A673 (cell line): ENCODE results near the gene MINDY4. TPM values are rescaled to one million over a fixed set of nuclear protein-coding genes. Genes with fewer than 3 reads are reported as not detected.

ENCODE experiments used
- BruUV-seq: library from RNA; stranded (reverse); fragments of 400-500 nt; replicated peaks from 2 replicates; lab custom pipeline; 2021; lab: Mats Ljungman, UMichigan
- CTCF ChIA-PET: fragments of 300-600 bp; sonication (Branson Sonifier 250); formaldehyde crosslinking; loops from one replicate; lab custom pipeline; 2022; ENCODE audit warnings: antibody characterized with exemption; lab: Charles Lee
- POLR2A ChIA-PET: fragments of 300-600 bp; sonication (Branson Sonifier 250); formaldehyde crosslinking; loops from one replicate; lab custom pipeline; 2022; ENCODE audit warnings: antibody characterized with exemption; ENCODE audit not compliant: low non-redundant PET; lab: Charles Lee
- DNase-seq: peaks from one replicate; pipeline ENCODE4 v3.0.0-alpha.2; 2015; ENCODE audit warnings: low spot score
- H3K27ac ChIP-seq: fragments of 200-600 bp; sonication (generic); 2 replicates; pipeline ENCODE4 v1.5.1; 2016; ENCODE audit warnings: mixed run types, low read depth, mild to moderate bottlenecking, mixed read lengths, antibody characterized with exemption, low read length; ENCODE audit not compliant: poor library complexity, severe bottlenecking
- H3K27me3 ChIP-seq: fragments of 200-600 bp; sonication (generic); replicated peaks from 2 replicates; pipeline ENCODE4 v1.6.1; 2017; ENCODE audit warnings: mixed run types, low read depth, mild to moderate bottlenecking, mixed read lengths, antibody characterized with exemption, low read length; ENCODE audit not compliant: insufficient read depth, poor library complexity
- H3K36me3 ChIP-seq: fragments of 200-600 bp; sonication (generic); 2 replicates; pipeline ENCODE4 v1.6.1; 2016; ENCODE audit warnings: mixed run types, mild to moderate bottlenecking, mixed read lengths, antibody characterized with exemption, low read length; ENCODE audit not compliant: insufficient read depth, poor library complexity, severe bottlenecking
- H3K4me1 ChIP-seq: fragments of 200-600 bp; sonication (generic); 2 replicates; pipeline ENCODE4 v1.6.1; 2017; ENCODE audit warnings: mixed run types, mild to moderate bottlenecking, mixed read lengths, antibody characterized with exemption, low read length; ENCODE audit not compliant: insufficient read depth, poor library complexity, severe bottlenecking
- H3K4me3 ChIP-seq: fragments of 200-600 bp; sonication (generic); 2 replicates; pipeline ENCODE4 v1.5.1; 2016; ENCODE audit warnings: low read depth, mixed run types, mild to moderate bottlenecking, mixed read lengths, low read length; ENCODE audit not compliant: poor library complexity, severe bottlenecking
- H3K9me3 ChIP-seq: fragments of 200-600 bp; sonication (generic); 2 replicates; pipeline ENCODE4 v1.6.1; 2016; ENCODE audit warnings: mixed run types, low read depth, mild to moderate bottlenecking, mixed read lengths, antibody characterized with exemption, low read length; ENCODE audit not compliant: poor library complexity, severe bottlenecking
- EZH2 ChIP-seq: fragments of 200-600 bp; sonication (generic); IDR thresholded peaks from 2 replicates; pipeline ENCODE4 v1.6.1; 2017; ENCODE audit warnings: borderline replicate concordance, low read depth, mild to moderate bottlenecking, mixed read lengths, antibody characterized with exemption, low read length; ENCODE audit not compliant: poor library complexity, severe bottlenecking
- intact Hi-C: fragments of 100-400 bp; cut with micrococcal nuclease; formaldehyde crosslinking; loops from one replicate; pipeline ENCODE4 v1.10.0; 2022; ENCODE audit not compliant: unreplicated experiment
- total RNA-seq: library from RNA; stranded (reverse); gene quantifications from 2 replicates; pipeline ENCODE4 v1.2.3, GENCODE V29; 2021
- TF ChIP-seq, protein P1 (sequence below): fragments of 300-800, 200-600 bp; sonication (generic); conservative IDR thresholded peaks from 2 replicates; pipeline ENCODE4 v1.5.1; 2017; ENCODE audit warnings: low read depth, mild to moderate bottlenecking, antibody characterized with exemption, low read length, moderate library complexity, mixed read lengths

MINDY4 gene
- total RNA-seq, 1 experiment from 2014 or later = 3.8 TPM

DNA sequence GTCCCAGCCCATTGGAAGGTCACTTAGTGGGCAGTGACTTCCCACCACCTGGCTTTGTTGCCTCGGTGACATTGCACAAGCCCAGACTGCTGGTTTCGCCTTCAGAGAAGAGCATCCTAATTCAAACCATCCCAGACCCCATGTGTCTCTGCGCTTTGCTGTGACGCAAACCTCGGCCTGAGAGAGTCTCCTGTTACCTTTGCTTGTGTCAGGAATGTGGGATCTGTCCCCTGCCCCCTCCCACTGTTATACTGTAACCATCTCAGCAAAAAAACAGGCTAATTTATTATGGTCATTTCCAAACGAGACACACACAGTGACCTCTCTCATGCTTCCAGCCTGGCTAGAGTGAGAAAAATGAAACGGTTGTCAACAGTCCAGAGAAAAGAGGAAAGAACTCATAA, 115.4 kb downstream of the MINDY4 start:
- intact Hi-C loops = no loop called here
- ChIA-PET CTCF (no interaction called here), POLR2A (no interaction called here)
- H3K27me3 ChIP-seq = no peaks in the 10 kb centered on the region
- H3K4me3 ChIP-seq = no peak overlapping the region
- no peak for DNase-seq
- H3K4me1 ChIP-seq = no peaks in the 10 kb centered on the region
- H3K36me3 ChIP-seq = no peaks in the 10 kb centered on the region
- no peak overlapping the region for H3K27ac ChIP-seq
- no TSS peak for BruUV-seq
- H3K9me3 ChIP-seq = no peaks in the 10 kb centered on the region
- no peak for TF ChIP-seq EZH2
- TF ChIP-seq, protein P1, sequence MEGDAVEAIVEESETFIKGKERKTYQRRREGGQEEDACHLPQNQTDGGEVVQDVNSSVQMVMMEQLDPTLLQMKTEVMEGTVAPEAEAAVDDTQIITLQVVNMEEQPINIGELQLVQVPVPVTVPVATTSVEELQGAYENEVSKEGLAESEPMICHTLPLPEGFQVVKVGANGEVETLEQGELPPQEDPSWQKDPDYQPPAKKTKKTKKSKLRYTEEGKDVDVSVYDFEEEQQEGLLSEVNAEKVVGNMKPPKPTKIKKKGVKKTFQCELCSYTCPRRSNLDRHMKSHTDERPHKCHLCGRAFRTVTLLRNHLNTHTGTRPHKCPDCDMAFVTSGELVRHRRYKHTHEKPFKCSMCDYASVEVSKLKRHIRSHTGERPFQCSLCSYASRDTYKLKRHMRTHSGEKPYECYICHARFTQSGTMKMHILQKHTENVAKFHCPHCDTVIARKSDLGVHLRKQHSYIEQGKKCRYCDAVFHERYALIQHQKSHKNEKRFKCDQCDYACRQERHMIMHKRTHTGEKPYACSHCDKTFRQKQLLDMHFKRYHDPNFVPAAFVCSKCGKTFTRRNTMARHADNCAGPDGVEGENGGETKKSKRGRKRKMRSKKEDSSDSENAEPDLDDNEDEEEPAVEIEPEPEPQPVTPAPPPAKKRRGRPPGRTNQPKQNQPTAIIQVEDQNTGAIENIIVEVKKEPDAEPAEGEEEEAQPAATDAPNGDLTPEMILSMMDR = no peak

DNA sequence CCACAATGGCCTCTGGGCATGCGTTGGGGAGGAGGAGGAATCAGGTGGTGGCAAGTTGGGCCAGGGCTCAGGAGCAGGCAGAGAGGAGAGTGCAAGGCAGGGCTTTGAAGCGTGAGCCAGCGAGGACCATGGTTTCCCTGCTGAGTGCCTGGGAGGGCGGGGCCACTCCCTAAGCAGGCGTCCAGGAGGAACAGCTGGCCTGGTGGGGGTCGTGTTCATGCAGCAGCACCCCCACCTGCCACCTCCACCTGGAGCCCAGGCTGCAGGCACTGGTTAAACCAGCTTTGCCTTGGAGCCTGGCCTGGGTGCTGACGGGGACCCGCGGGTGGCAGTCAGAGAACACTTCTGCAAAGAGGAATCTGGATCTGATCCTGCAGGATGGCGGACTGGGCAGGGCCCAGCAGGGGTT, 116.3 kb downstream of the MINDY4 start:
- ChIA-PET POLR2A (no interaction called here), CTCF (no interaction called here)
- H3K4me3 ChIP-seq = no peak overlapping the region
- no peak for TF ChIP-seq EZH2
- TF ChIP-seq, protein P1 = no peak
- intact Hi-C loops = no loop called here
- DNase-seq = no peak
- no TSS peak for BruUV-seq
- H3K27me3 ChIP-seq = no peaks in the 10 kb centered on the region
- H3K4me1 ChIP-seq = no peaks in the 10 kb centered on the region
- H3K27ac ChIP-seq = no peak overlapping the region
- no peaks in the 10 kb centered on the region for H3K36me3 ChIP-seq
- H3K9me3 ChIP-seq = no peaks in the 10 kb centered on the region

DNA sequence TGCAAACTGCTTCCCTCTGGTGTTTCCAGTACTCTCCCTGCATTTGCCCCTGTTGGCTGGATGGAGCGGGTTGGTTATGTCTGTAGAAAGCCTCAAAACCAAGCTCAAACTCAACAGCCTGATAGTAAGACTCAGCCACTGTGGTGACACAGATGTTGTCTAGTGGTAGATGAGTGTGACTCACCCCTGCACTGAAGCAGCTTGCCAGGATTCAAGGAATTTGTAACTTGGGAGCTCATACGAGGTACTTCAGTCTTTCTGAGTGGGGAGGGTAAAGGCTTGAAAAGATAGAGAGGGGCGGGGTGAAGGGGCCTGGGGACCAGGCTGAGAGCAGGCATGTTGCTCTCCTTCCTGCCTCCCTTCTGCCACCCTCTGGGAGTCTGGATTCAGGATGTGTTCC, 117.5 kb downstream of the MINDY4 start:
- Histone ChIP-seq H3K4me1 (no peaks in the 10 kb centered on the region), H3K9me3 (no peaks in the 10 kb centered on the region), H3K36me3 (no peaks in the 10 kb centered on the region), H3K4me3 (no peak overlapping the region), H3K27me3 (no peaks in the 10 kb centered on the region), H3K27ac (no peak overlapping the region)
- intact Hi-C loops = no loop called here
- BruUV-seq = no TSS peak
- TF ChIP-seq, protein P1 = no peak
- no peak for TF ChIP-seq EZH2
- DNase-seq = peak; percentile 19
- POLR2A ChIA-PET = no interaction called here
- CTCF ChIA-PET = no interaction called here
